Adrenal gland (tissue), 12 donors: ENCODE data around the gene RAB10. TPM values are rescaled to one million over a fixed set of nuclear protein-coding genes. Genes with fewer than 3 reads are reported as not detected.

Experiments
- DNase-seq, 7 donors: peaks; one replicate each; pipeline ENCODE4 v3.0.0-alpha.2; 2019 to 2020
- H3K27ac ChIP-seq, 5 donors: fragments of 200-600 bp; sonication (generic) in 4 of 5; 1 replicate in 3 of 5; 2 replicates in 2 of 5; pipeline versions ENCODE4 v1.5.1 to v1.8.0; 2016 to 2020; ENCODE audit warnings: mild to moderate bottlenecking in 1 of 5
- H3K27me3 ChIP-seq: fragments of 200-600 bp; 2 replicates; pipeline ENCODE4 v1.8.0; 2021
- H3K36me3 ChIP-seq, 2 donors: fragments of 200-600 bp; replicated peaks in 1 of 2; 1 replicate in 1 of 2; 2 replicates in 1 of 2; pipeline versions ENCODE4 v1.5.1 to v1.8.0; 2018 to 2022
- H3K4me1 ChIP-seq, 2 donors: fragments of 200-600 bp; replicated peaks in 1 of 2; 1 replicate in 1 of 2; 2 replicates in 1 of 2; pipeline versions ENCODE4 v1.5.1 to v1.8.0; 2018 to 2021
- H3K4me3 ChIP-seq, 4 donors: fragments of 200-600 bp; sonication (generic) in 3 of 4; one replicate each; pipeline ENCODE4 v1.5.1; 2016 to 2018
- H3K9me3 ChIP-seq, 3 donors: fragments of 200-600 bp; sonication (generic) in 1 of 3; replicated peaks in 1 of 3; 1 replicate in 2 of 3; 2 replicates in 1 of 3; pipeline versions ENCODE4 v1.5.1 to v1.8.0; 2016 to 2021
- CTCF ChIP-seq, 6 experiments: fragments of 450-650 bp in 4 of 6; fragments of 200-600 bp in 2 of 6; sonication (generic) in 1 of 6; IDR thresholded peaks; 1 replicate in 5 of 6; 2 replicates in 1 of 6; pipeline versions ENCODE4 v1.5.1 to v1.8.0; 2016 to 2021; ENCODE audit warnings: antibody characterized with exemption in 6 of 6, mild to moderate bottlenecking in 2 of 6, moderate library complexity in 1 of 6
- POLR2A ChIP-seq, 2 donors: fragments of 450-650 bp; IDR thresholded peaks; one replicate each; pipeline ENCODE4 v1.6.1; 2017; ENCODE audit warnings: antibody characterized with exemption in 2 of 2, mild to moderate bottlenecking in 2 of 2, moderate library complexity in 1 of 2
- WGBS, 4 donors: extraction: QIAGEN DNeasy Blood & Tissue Kit in 2 of 4; methylation state at CpG; one replicate each; pipeline versions ENCODE4 v1.1.5 to v1.1.7; 2013 to 2017; 5-methylcytosine and 5-hydroxymethylcytosine counted together
- intact Hi-C, 2 donors: fragments of 100-400 bp; cut with DNase I; formaldehyde crosslinking; loops; one replicate each; pipeline versions ENCODE4 v1.14.1 to v1.15.0; 2022 to 2023
- polyA plus RNA-seq, 3 donors: library from polyadenylated mRNA; stranded (reverse); fragments of 200-250 nt in 2 of 3; fragments of 350-450 nt in 1 of 3; fragmentation: Illumina TruSeq in 1 of 3; extraction: RNeasy Lipid Tissue Mini Kit (QIAGEN cat#74804) in 1 of 3; gene quantifications; one replicate each; pipeline ENCODE4 v1.2.3, GENCODE V29; 2013 to 2014
- total RNA-seq, 9 donors: library from RNA; depleted of rRNA in 4 of 9; stranded (reverse); fragments of >200 nt in 4 of 9; fragments of 120-200 nt in 1 of 9; fragmentation: NEBNext Ultra II Directional in 1 of 9; extraction: Animal tissue kit (Norgen Biotek cat#: 25700) in 1 of 9; gene quantifications; one replicate each; pipeline versions ENCODE4 v1.1.0 to v1.2.4, GENCODE V29; 2013 to 2023
- donor health status: healthy with polysubstance abuse.
- donor health status: Bipolar disorder and iron deficiency.
- donor health status: DM: yes; HTN: yes; CAD: no.
- donor health status: DM: no; HTN: no; CAD: no.
- donor health status: DM: no; HTN: no; CAD: no.
- donor health status: DM: yes; HTN: yes; CAD: no.

RAB10 gene
- total and polyA plus RNA-seq, 12 donors = 31.8 to 369 (median 153) TPM

GRCh38 chr2:26161926-26162325 lies 128.0 kb downstream of the RAB10 start:
- H3K9me3 ChIP-seq = no peaks in the 10 kb centered on the region
- WGBS, 4 donors = 88 to 92% (median 89%) methylated on average over 6 to 7 of the region's 7 CpGs
- no peaks in the 10 kb centered on the region for H3K4me1 ChIP-seq
- no peak overlapping the region for H3K4me3 ChIP-seq
- no peaks in the 10 kb centered on the region for H3K27me3 ChIP-seq
- no peak overlapping the region for H3K27ac ChIP-seq
- intact Hi-C loops = no loop called here
- TF ChIP-seq CTCF (IDR thresholded peaks at IDR 0.05) (no peak), POLR2A (IDR thresholded peaks at IDR 0.05) (no peak)
- H3K36me3 ChIP-seq = no peaks in the 10 kb centered on the region
- peak in 2 of 7 donors; percentile 3 to 39 for DNase-seq

GRCh38 chr2:26162963-26163362 lies 129.1 kb downstream of the RAB10 start:
- TF ChIP-seq CTCF (IDR thresholded peaks at IDR 0.05) (no peak), POLR2A (IDR thresholded peaks at IDR 0.05) (no peak)
- Histone ChIP-seq H3K36me3 (no peaks in the 10 kb centered on the region), H3K27me3 (no peaks in the 10 kb centered on the region), H3K27ac (no peak overlapping the region), H3K4me1 (no peaks in the 10 kb centered on the region), H3K4me3 (no peak overlapping the region), H3K9me3 (no peaks in the 10 kb centered on the region)
- intact Hi-C loops = no loop called here
- DNase-seq = peak in 1 of 7 donors; percentile 2
- 90 to 93% (median 91%) methylated on average over 10 of the region's 10 CpGs for WGBS, 4 donors

- peak in 1 of 7 donors; percentile 5 for DNase-seq
Measured at GRCh38 chr2:26164231-26164630, 130.3 kb downstream of the RAB10 start.

GRCh38 chr2:26164641-26165211 lies 130.8 kb downstream of the RAB10 start:
- Histone ChIP-seq H3K9me3 (no peaks in the 10 kb centered on the region), H3K36me3 (no peaks in the 10 kb centered on the region), H3K27ac (no peak overlapping the region), H3K4me3 (no peak overlapping the region), H3K27me3 (no peaks in the 10 kb centered on the region), H3K4me1 (no peaks in the 10 kb centered on the region)
- WGBS, 4 donors = 90 to 93% (median 91%) methylated on average over 8 of the region's 8 CpGs
- intact Hi-C loops = no loop called here
- no peak for DNase-seq
- no peak for TF ChIP-seq CTCF (IDR thresholded peaks at IDR 0.05)
- TF ChIP-seq POLR2A (IDR thresholded peaks at IDR 0.05) = no peak

More at GRCh38 chr2:26164231-26164630, 130.3 kb downstream of the RAB10 start:
- Histone ChIP-seq H3K9me3 (no peaks in the 10 kb centered on the region), H3K4me3 (no peak overlapping the region), H3K4me1 (no peaks in the 10 kb centered on the region), H3K27me3 (no peaks in the 10 kb centered on the region), H3K36me3 (no peaks in the 10 kb centered on the region), H3K27ac (no peak overlapping the region)
- 35 to 50% (median 43%) methylated on average over 1 of the region's 1 CpG for WGBS, 4 donors
- intact Hi-C loops = no loop called here
- TF ChIP-seq CTCF (IDR thresholded peaks at IDR 0.05) = no peak
- TF ChIP-seq POLR2A (IDR thresholded peaks at IDR 0.05) = no peak
